ENCODE data around the gene NPY.

NPY gene

DNA sequence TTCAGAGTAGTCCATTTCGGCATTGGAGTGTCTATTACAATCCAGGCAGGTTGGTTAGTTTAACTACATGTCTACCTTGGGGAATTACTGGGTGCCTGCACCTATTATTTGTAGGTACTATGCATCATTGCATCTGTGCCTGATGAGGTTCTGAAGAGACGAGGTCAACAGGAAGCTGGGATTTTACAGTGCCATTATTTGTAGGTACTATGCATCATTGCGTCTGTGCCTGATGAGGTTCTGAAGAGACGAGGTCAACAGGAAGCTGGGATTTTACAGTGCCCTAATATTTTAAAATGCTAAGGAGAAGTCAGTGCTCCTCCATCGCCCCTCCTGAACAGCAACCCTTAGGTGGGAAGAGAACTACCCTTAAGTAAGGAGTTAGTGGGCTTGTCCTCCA is 41.7 kb downstream of the NPY start:
- H3K4me3 ChIP-seq (ENCODE audit: low read length), result no peak overlapping the region
- no peak for DNase-seq (ENCODE audit: low read depth)
- TF ChIP-seq CTCF (IDR thresholded peaks at IDR 0.05; ENCODE audit: insufficient read depth, low read depth, low read length, missing control alignments), result no peak

GRCh38 chr7:24328050-24328449 is 44.1 kb downstream of the NPY start:
- DNase-seq (ENCODE audit: low read depth), result peak; percentile 22
- no peak for TF ChIP-seq CTCF (IDR thresholded peaks at IDR 0.05; ENCODE audit: insufficient read depth, low read depth, low read length, missing control alignments)
- H3K4me3 ChIP-seq (ENCODE audit: low read length), result no peak overlapping the region

- H3K4me3 ChIP-seq (ENCODE audit: low read length), result no peak overlapping the region
- TF ChIP-seq CTCF (IDR thresholded peaks at IDR 0.05; ENCODE audit: insufficient read depth, low read depth, low read length, missing control alignments), result no peak
- no peak for DNase-seq (ENCODE audit: low read depth)
Measured at GRCh38 chr7:24328894-24329293, 44.9 kb downstream of the NPY start.

- no peak for TF ChIP-seq CTCF (IDR thresholded peaks at IDR 0.05; ENCODE audit: insufficient read depth, low read depth, low read length, missing control alignments)
- no peak for DNase-seq (ENCODE audit: low read depth)
- no peak overlapping the region for H3K4me3 ChIP-seq (ENCODE audit: low read length)
Measured at GRCh38 chr7:24334012-24334411, 50.0 kb downstream of the NPY start.

- no peak for TF ChIP-seq CTCF (IDR thresholded peaks at IDR 0.05; ENCODE audit: insufficient read depth, low read depth, low read length, missing control alignments)
- no peak for DNase-seq (ENCODE audit: low read depth)
- H3K4me3 ChIP-seq (ENCODE audit: low read length), result no peak overlapping the region
Measured at GRCh38 chr7:24334627-24335026, 50.6 kb downstream of the NPY start.

- no peak for TF ChIP-seq CTCF (IDR thresholded peaks at IDR 0.05; ENCODE audit: insufficient read depth, low read depth, low read length, missing control alignments)
- DNase-seq (ENCODE audit: low read depth), result peak; percentile 9
- no peak overlapping the region for H3K4me3 ChIP-seq (ENCODE audit: low read length)
Measured at GRCh38 chr7:24336461-24336860, 52.5 kb downstream of the NPY start.

- peak; percentile 5 for DNase-seq (ENCODE audit: low read depth)
- TF ChIP-seq CTCF (IDR thresholded peaks at IDR 0.05; ENCODE audit: insufficient read depth, low read depth, low read length, missing control alignments), result no peak
- no peak overlapping the region for H3K4me3 ChIP-seq (ENCODE audit: low read length)
Measured at GRCh38 chr7:24337180-24337579, 53.2 kb downstream of the NPY start.

Data from epithelial cell of esophagus (primary cell).